H1 (cell line): ENCODE data around the gene HTD2. TPM values are rescaled to one million over a fixed set of nuclear protein-coding genes. Genes with fewer than 3 reads are reported as not detected.

Source experiments
- CTCF ChIA-PET: fragments of 300-600 bp; sonication (Branson Sonifier 250); formaldehyde crosslinking; loops from one replicate; lab custom pipeline; 2021; ENCODE audit not compliant: partially characterized antibody; lab: Charles Lee
- POLR2A ChIA-PET: fragments of 300-600 bp; sonication (Branson Sonifier 250); formaldehyde crosslinking; loops from one replicate; lab custom pipeline; 2021; ENCODE audit warnings: inconsistent platforms; ENCODE audit not compliant: partially characterized antibody; lab: Charles Lee
- DNase-seq, 2 experiments: peaks; one replicate each; pipeline versions ENCODE4 v3.0.0 to v3.0.0-alpha.2; 2010 to 2022; ENCODE audit warnings: low spot score in 2 of 2, low read depth in 1 of 2, mixed read lengths in 1 of 2
- FAIRE-seq: peaks from 2 replicates; lab custom pipeline; 2011; peaks lifted over from hg19 to GRCh38; lab: Jason Lieb, UNC
- H2AFZ ChIP-seq: 2 replicates; pipeline ENCODE4 v1.8.1; 2012; ENCODE audit warnings: low read length, inconsistent platforms
- H2AK5ac ChIP-seq: 2 replicates; pipeline ENCODE4 v1.6.1; 2013; ENCODE audit warnings: low read depth, low read length
- H2BK120ac ChIP-seq: replicated peaks from 2 replicates; pipeline ENCODE3; 2013; ENCODE audit warnings: low read depth, low read length, inconsistent platforms
- H2BK12ac ChIP-seq: 2 replicates; pipeline ENCODE4 v1.6.1; 2013; ENCODE audit warnings: low read depth, low read length
- H2BK15ac ChIP-seq: 2 replicates; pipeline ENCODE4 v1.6.1; 2013; ENCODE audit warnings: low read length
- H2BK20ac ChIP-seq: 2 replicates; pipeline ENCODE4 v1.6.1; 2013; ENCODE audit warnings: low read length
- H2BK5ac ChIP-seq: 2 replicates; pipeline ENCODE4 v1.6.1; 2013; ENCODE audit warnings: low read depth, low read length
- H3K14ac ChIP-seq: 2 replicates; pipeline ENCODE4 v1.6.1; 2013; ENCODE audit warnings: inconsistent platforms; ENCODE audit not compliant: insufficient read length
- H3K18ac ChIP-seq: 2 replicates; pipeline ENCODE4 v1.6.1; 2013; ENCODE audit warnings: low read length; ENCODE audit errors: extremely low read depth
- H3K23ac ChIP-seq: 2 replicates; pipeline ENCODE4 v1.6.1; 2013; ENCODE audit warnings: inconsistent platforms; ENCODE audit not compliant: insufficient read length
- H3K23me2 ChIP-seq: 2 replicates; pipeline ENCODE4 v1.6.1; 2013; ENCODE audit warnings: low read depth, low read length
- H3K27ac ChIP-seq: 2 replicates; pipeline ENCODE4 v1.6.1; 2011; ENCODE audit warnings: low read depth, low read length, inconsistent platforms
- H3K27me3 ChIP-seq, 4 experiments: replicated peaks in 1 of 4; 1 replicate in 1 of 4; 2 replicates in 3 of 4; pipeline versions ENCODE4 v1.6.1 to v1.8.1; 2011 to 2013; ENCODE audit warnings: low read length in 3 of 4, mild to moderate bottlenecking in 3 of 4, inconsistent platforms in 2 of 4, mixed read lengths in 2 of 4, moderate library complexity in 1 of 4; ENCODE audit not compliant: control insufficient read depth in 3 of 4, insufficient read depth in 3 of 4; ENCODE audit errors: extremely low read depth in 1 of 4
- H3K36me3 ChIP-seq, 4 experiments: 2 replicates each; pipeline versions ENCODE4 v1.6.1 to v1.8.1; 2011 to 2013; ENCODE audit warnings: mild to moderate bottlenecking in 4 of 4, low read length in 3 of 4, moderate library complexity in 2 of 4, control low read depth in 1 of 4, inconsistent platforms in 1 of 4; ENCODE audit not compliant: insufficient read depth in 4 of 4, control insufficient read depth in 2 of 4
- H3K4ac ChIP-seq: replicated peaks from 2 replicates; pipeline ENCODE3; 2013; ENCODE audit warnings: low read length, low read depth, mixed read lengths, inconsistent platforms; ENCODE audit not compliant: insufficient read length
- H3K4me1 ChIP-seq, 4 experiments: replicated peaks in 1 of 4; 1 replicate in 1 of 4; 2 replicates in 3 of 4; pipeline versions ENCODE4 v1.6.1 to v1.8.1; 2011 to 2013; ENCODE audit warnings: low read length in 3 of 4, inconsistent platforms in 2 of 4, mixed read lengths in 1 of 4; ENCODE audit not compliant: insufficient read depth in 4 of 4, control insufficient read depth in 3 of 4
- H3K4me2 ChIP-seq, 2 experiments: 2 replicates each; pipeline versions ENCODE4 v1.6.1 to v1.8.1; 2011 to 2013; ENCODE audit warnings: low read depth in 2 of 2, low read length in 2 of 2, control low read depth in 1 of 2, inconsistent platforms in 1 of 2, mild to moderate bottlenecking in 1 of 2; ENCODE audit not compliant: insufficient read depth in 1 of 2
- H3K4me3 ChIP-seq, 4 experiments: fragments of 200-600, 300-600 bp in 1 of 4; sonication (generic), shearing (Covaris generic), sonication (Bioruptor Twin) in 1 of 4; 2 replicates each; pipeline versions ENCODE4 v1.5.1 to v1.8.1; 2011 to 2016; ENCODE audit warnings: low read length in 4 of 4, low read depth in 3 of 4, control low read depth in 2 of 4, inconsistent platforms in 2 of 4, mild to moderate bottlenecking in 2 of 4, mixed read lengths in 1 of 4, moderate library complexity in 1 of 4; ENCODE audit not compliant: insufficient read depth in 2 of 4; ENCODE audit errors: extremely low read depth in 1 of 4
- H3K56ac ChIP-seq: replicated peaks from 2 replicates; pipeline ENCODE3; 2013; ENCODE audit warnings: low read depth, mild to moderate bottlenecking, mixed read lengths, low read length, inconsistent platforms; ENCODE audit not compliant: insufficient read length
- H3K79me1 ChIP-seq: 2 replicates; pipeline ENCODE4 v1.6.1; 2013; ENCODE audit warnings: low read depth, low read length, control low read depth
- H3K79me2 ChIP-seq, 2 experiments: 2 replicates each; pipeline versions ENCODE4 v1.6.1 to v1.8.1; 2012 to 2013; ENCODE audit warnings: low read length in 2 of 2, mild to moderate bottlenecking in 2 of 2, inconsistent platforms in 1 of 2; ENCODE audit not compliant: insufficient read depth in 2 of 2, control insufficient read depth in 1 of 2
- H3K9ac ChIP-seq, 4 experiments: replicated peaks in 1 of 4; 1 replicate in 1 of 4; 2 replicates in 3 of 4; pipeline versions ENCODE4 v1.6.1 to v1.8.1; 2011 to 2013; ENCODE audit warnings: low read depth in 3 of 4, low read length in 3 of 4, control low read depth in 2 of 4, mild to moderate bottlenecking in 2 of 4, moderate library complexity in 2 of 4, inconsistent platforms in 1 of 4; ENCODE audit errors: extremely low read depth in 1 of 4
- H3K9me3 ChIP-seq, 2 experiments: 2 replicates each; pipeline versions ENCODE4 v1.6.1 to v1.8.1; 2012 to 2013; ENCODE audit warnings: mild to moderate bottlenecking in 2 of 2, moderate library complexity in 2 of 2, control low read depth in 1 of 2, inconsistent platforms in 1 of 2, low read depth in 1 of 2, low read length in 1 of 2, mixed read lengths in 1 of 2; ENCODE audit not compliant: insufficient read depth in 2 of 2
- H4K20me1 ChIP-seq, 2 experiments: replicated peaks in 1 of 2; 2 replicates each; pipeline versions ENCODE3 to v1.8.1; 2011 to 2013; ENCODE audit warnings: inconsistent platforms in 2 of 2, low read length in 2 of 2, mild to moderate bottlenecking in 1 of 2; ENCODE audit not compliant: insufficient read depth in 2 of 2, control insufficient read depth in 1 of 2
- H4K5ac ChIP-seq: 2 replicates; pipeline ENCODE4 v1.6.1; 2013; ENCODE audit warnings: low read length, low read depth, mixed read lengths, inconsistent platforms; ENCODE audit not compliant: insufficient read length
- H4K8ac ChIP-seq: 2 replicates; pipeline ENCODE4 v1.8.0; 2013; ENCODE audit warnings: mild to moderate bottlenecking, moderate library complexity, low read length, inconsistent platforms; ENCODE audit not compliant: insufficient read depth; ENCODE audit errors: extremely low read depth
- H4K91ac ChIP-seq: replicated peaks from 2 replicates; pipeline ENCODE3; 2013; ENCODE audit warnings: low read length, mixed read lengths, inconsistent platforms; ENCODE audit not compliant: insufficient read length
- CTCF ChIP-seq, 3 experiments: IDR thresholded peaks; 1 replicate in 2 of 3; 2 replicates in 1 of 3; pipeline versions ENCODE4 v1.5.1 to v1.6.1; 2011; ENCODE audit warnings: low read length in 3 of 3, mild to moderate bottlenecking in 3 of 3, inconsistent platforms in 2 of 3, low read depth in 1 of 3, moderate library complexity in 1 of 3; ENCODE audit not compliant: insufficient read depth in 1 of 3; ENCODE audit errors: control extremely low read depth in 1 of 3
- KDM1A ChIP-seq: fragments of 200-600, 300-600 bp; sonication (generic); IDR thresholded peaks from 2 replicates; pipeline ENCODE4 v1.7.1; 2016; ENCODE audit warnings: mild to moderate bottlenecking, low read length, borderline replicate concordance
- RAD21 ChIP-seq, 2 experiments: IDR thresholded peaks in 1 of 2; conservative IDR thresholded peaks in 1 of 2; 2 replicates each; pipeline ENCODE4 v1.6.1; 2011; ENCODE audit warnings: low read depth in 2 of 2, low read length in 2 of 2, improper control_type of control experiment in 1 of 2, inconsistent platforms in 1 of 2, mild to moderate bottlenecking in 1 of 2, moderate library complexity in 1 of 2
- SIX5 ChIP-seq: IDR thresholded peaks from 2 replicates; pipeline ENCODE4 v1.6.1; 2011; ENCODE audit warnings: mild to moderate bottlenecking, low read depth, low read length
- WGBS, 2 experiments: shearing (Covaris generic) in 1 of 2; methylation state at CpG; one replicate each; pipeline versions ENCODE4 v1.1.6 to v1.1.7; 2013 to 2015; ENCODE audit warnings: low lambda C conversion rate in 2 of 2, mixed read lengths in 2 of 2, inconsistent platforms in 1 of 2, low coverage in 1 of 2, missing lambda C conversion rate in 1 of 2; ENCODE audit not compliant: insufficient replicate concordance in 2 of 2, insufficient coverage in 1 of 2, insufficient read length in 1 of 2; ENCODE audit errors: extremely low coverage in 1 of 2, missing lambda C conversion rate in 1 of 2; 5-methylcytosine and 5-hydroxymethylcytosine counted together
- polyA plus RNA-seq, 7 experiments: library from polyadenylated mRNA; depleted of rRNA in 3 of 7; stranded (reverse) in 5 of 7; unstranded in 2 of 7; fragments of >200 nt in 5 of 7; fragments of 200-250 nt in 2 of 7; gene quantifications; 1 replicate in 5 of 7; 2 replicates in 1 of 7; 4 replicates in 1 of 7; pipeline versions ENCODE4 v1.2.1 to v1.2.3, GENCODE V29; 2011 to 2013; ENCODE audit warnings: missing spikeins in 2 of 7, mixed read lengths in 2 of 7
- total RNA-seq: library from RNA; stranded (reverse); fragmentation: NEBNext Ultra II Directional; extraction: Animal tissue kit (Norgen Biotek cat#: 25700); gene quantifications from 2 replicates; pipeline ENCODE4 v1.2.1, GENCODE V29; 2021

Gene HTD2
- total and polyA plus RNA-seq, 2 of the 8 experiments (the other 6 are each of a cell fraction or from before 2014, with no cell fraction given) = 8.8 to 10.8 TPM

DNA sequence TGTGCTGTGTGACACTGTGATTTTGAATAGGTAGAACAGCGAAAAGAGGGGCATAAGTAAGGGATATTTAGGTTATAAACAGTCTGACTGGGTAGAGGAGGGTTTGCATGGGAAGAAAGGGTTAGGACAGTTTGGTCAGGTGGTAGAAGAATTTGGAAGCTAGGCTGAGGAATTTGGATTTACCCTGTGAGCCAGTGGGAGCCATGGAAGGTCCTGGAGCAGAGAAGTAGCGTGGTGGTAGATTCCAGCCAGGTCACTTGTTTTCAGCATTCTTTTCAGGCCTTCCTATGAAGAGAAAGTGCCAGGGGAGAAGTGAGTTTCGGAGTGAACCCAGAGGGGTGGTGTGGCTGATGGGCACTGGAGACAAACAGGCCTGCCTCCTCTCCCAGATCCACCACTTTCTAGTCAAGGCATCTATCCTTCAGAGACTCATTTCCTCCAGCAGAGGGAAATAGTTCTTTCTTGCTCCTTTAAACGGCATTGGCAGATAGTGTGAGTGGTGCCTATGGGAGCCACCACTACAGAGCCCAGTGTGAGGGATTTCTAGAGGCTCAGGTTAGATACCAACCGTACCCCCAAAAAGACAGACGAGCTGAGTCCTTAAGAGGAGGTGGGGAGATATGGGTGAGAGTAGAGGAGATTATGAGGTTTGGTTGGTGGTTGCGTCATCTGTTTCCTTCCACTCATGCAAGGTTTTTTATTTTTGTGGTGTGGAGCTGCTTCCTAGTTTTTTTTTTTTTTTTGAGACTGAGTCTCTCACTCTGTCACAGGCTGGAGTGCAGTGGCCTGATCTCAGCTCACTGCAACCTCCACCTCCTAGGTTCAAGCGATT, 47.6 kb downstream of the HTD2 start:
- H3K23ac ChIP-seq = no peak overlapping the region
- no peak overlapping the region for H2BK20ac ChIP-seq
- no peak overlapping the region for H3K56ac ChIP-seq
- no peak overlapping the region for H3K4me3 ChIP-seq
- H4K20me1 ChIP-seq = no peaks in the 10 kb centered on the region
- H2BK15ac ChIP-seq = no peak overlapping the region
- no peak overlapping the region for H4K91ac ChIP-seq
- H2BK5ac ChIP-seq = no peak overlapping the region
- no peaks in the 10 kb centered on the region for H3K9me3 ChIP-seq
- H3K79me1 ChIP-seq = no peaks in the 10 kb centered on the region
- H3K27me3 ChIP-seq = no peaks in the 10 kb centered on the region
- no peak overlapping the region for H3K14ac ChIP-seq
- 0 out of 7 replicates have a peak, but pooled peaks cover 0 to 3% (median 2%) of the 10 kb centered on the region in 4 experiments for H3K4me1 ChIP-seq
- H3K9ac ChIP-seq = no peak overlapping the region
- DNase-seq (no peak), FAIRE-seq (no peak)
- 0 out of 2 replicates have a peak overlapping the region, but pooled peaks have one; percentile 39 for H2AK5ac ChIP-seq
- WGBS, 2 experiments = 97% methylated on average over 8 of the region's 8 CpGs; no CpG with 5 or more reads in 1 of the 2 experiments
- H3K27ac ChIP-seq = no peak overlapping the region
- H3K36me3 ChIP-seq = no peaks in the 10 kb centered on the region
- H2BK12ac ChIP-seq = 0 out of 2 replicates have a peak overlapping the region, but pooled peaks have one; percentile 33
- no peak overlapping the region for H2AFZ ChIP-seq
- no peak overlapping the region for H4K8ac ChIP-seq
- no peak overlapping the region for H4K5ac ChIP-seq
- CTCF ChIA-PET = interaction anchor here (0.7 to 1.7 kb wide), 5 partner anchors 10 to 61 kb away, joined by 3 to 5 read pairs (median 4); no protein-coding TSS in a partner anchor
- H3K4ac ChIP-seq = no peak overlapping the region
- POLR2A ChIA-PET = no interaction called here
- TF ChIP-seq CTCF (IDR thresholded peaks at IDR 0.05; ENCODE audit: control extremely low read depth in 1 of 3, insufficient read depth in 1 of 3, low read depth in 1 of 3, low read length in 3 of 3) (peak in 2 of 3 experiments; percentile 9 to 26; a peak in 2 of 4 replicates), KDM1A (peak; percentile 62; the same call in 1 of the 2 replicates), SIX5 (no peak), RAD21 (IDR thresholded peaks at IDR 0.05 in 1 of 2, conservative IDR thresholded peaks at IDR 0.05 in 1 of 2; ENCODE audit: low read depth in 2 of 2, low read length in 2 of 2) (peak in 1 of 2 experiments; percentile 21; a peak in 1 of 4 replicates)
- no peak overlapping the region for H2BK120ac ChIP-seq
- H3K79me2 ChIP-seq = no peaks in the 10 kb centered on the region
- no peaks in the 10 kb centered on the region for H3K23me2 ChIP-seq
- no peak overlapping the region for H3K18ac ChIP-seq
- H3K4me2 ChIP-seq = no peak overlapping the region
